Esophagus muscularis mucosa (tissue), 3 donors: ENCODE results near the gene UBP1.

Source experiments
- POLR2A ChIP-seq: fragments of 450-650 bp; IDR thresholded peaks from one replicate; pipeline ENCODE4 v1.6.1; 2017; ENCODE audit warnings: antibody characterized with exemption, moderate library complexity, mild to moderate bottlenecking, low read depth
- POLR2AphosphoS5 ChIP-seq, 2 donors: sonication (generic); formaldehyde crosslinking; IDR thresholded peaks; one replicate each; pipeline ENCODE4 v1.6.1; 2017; ENCODE audit warnings: antibody characterized with exemption in 2 of 2
- TF ChIP-seq, protein P1 (sequence below), 3 experiments: fragments of 200-600 bp in 2 of 3; fragments of 450-650 bp in 1 of 3; sonication (generic) in 2 of 3; IDR thresholded peaks; one replicate each; pipeline ENCODE4 v1.5.1; 2017 to 2019; ENCODE audit warnings: antibody characterized with exemption in 3 of 3, mild to moderate bottlenecking in 2 of 3, moderate library complexity in 1 of 3

DNA sequence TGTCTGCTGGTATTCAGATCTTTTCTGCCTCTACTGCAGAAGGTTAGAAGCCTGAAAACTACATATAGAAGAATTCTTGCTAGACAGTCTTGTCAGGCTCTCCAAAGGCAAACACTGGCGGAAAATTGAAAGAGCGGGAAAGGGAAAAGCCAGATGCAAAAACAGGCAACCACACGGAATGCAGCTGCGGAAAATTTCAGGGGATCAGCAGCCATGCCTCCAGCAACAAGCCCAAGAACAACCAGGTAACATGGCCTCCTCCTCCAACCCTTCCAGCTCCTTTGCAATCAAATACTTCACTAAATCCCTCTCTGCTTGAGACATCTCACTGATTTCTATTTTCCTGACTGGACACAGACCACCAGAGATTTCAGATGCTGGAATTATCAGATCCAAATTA, 9.6 kb downstream of the UBP1 start:
- TF ChIP-seq, protein P1, sequence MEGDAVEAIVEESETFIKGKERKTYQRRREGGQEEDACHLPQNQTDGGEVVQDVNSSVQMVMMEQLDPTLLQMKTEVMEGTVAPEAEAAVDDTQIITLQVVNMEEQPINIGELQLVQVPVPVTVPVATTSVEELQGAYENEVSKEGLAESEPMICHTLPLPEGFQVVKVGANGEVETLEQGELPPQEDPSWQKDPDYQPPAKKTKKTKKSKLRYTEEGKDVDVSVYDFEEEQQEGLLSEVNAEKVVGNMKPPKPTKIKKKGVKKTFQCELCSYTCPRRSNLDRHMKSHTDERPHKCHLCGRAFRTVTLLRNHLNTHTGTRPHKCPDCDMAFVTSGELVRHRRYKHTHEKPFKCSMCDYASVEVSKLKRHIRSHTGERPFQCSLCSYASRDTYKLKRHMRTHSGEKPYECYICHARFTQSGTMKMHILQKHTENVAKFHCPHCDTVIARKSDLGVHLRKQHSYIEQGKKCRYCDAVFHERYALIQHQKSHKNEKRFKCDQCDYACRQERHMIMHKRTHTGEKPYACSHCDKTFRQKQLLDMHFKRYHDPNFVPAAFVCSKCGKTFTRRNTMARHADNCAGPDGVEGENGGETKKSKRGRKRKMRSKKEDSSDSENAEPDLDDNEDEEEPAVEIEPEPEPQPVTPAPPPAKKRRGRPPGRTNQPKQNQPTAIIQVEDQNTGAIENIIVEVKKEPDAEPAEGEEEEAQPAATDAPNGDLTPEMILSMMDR (IDR thresholded peaks at IDR 0.05) = no peak
- no peak for TF ChIP-seq POLR2AphosphoS5 (IDR thresholded peaks at IDR 0.05)
- TF ChIP-seq POLR2A = no peak
